GM18873 (cell line): ENCODE results near the gene AGFG2.
"Not testable (repeated sequence)": the region's sequence is repeated elsewhere in the genome, so short reads cannot be mapped to it uniquely, and the experiment has no call there.

ENCODE experiments used
- ATAC-seq: cut with Tn5 transposase; IDR thresholded peaks from one replicate; pipeline ENCODE4 v1.9.1; 2021; ENCODE audit warnings: mild to moderate bottlenecking, moderate library complexity, moderate number of reproducible peaks; ENCODE audit not compliant: unreplicated experiment, low FRiP score

The AGFG2 gene

DNA sequence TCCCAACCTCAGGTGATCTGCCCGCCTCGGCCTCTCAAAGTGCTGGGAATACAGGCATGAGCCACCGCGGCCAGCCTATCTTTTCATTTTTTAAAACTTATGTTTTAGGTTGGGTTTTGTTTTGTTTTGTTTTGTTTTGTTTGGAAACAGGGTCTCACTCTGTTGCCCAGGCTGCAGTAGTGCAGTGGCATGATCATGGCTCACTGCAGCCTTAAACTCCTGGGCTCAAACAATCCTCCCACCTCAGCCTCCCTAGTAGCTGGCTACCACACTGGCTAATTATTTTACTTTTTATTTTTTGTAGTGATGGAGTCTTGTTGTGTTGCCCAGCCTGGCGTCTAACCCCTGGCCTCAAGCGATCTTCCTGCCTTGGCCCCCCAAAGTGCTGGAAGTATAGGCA is 19.4 kb upstream of the AGFG2 start:
- no peak for ATAC-seq

DNA sequence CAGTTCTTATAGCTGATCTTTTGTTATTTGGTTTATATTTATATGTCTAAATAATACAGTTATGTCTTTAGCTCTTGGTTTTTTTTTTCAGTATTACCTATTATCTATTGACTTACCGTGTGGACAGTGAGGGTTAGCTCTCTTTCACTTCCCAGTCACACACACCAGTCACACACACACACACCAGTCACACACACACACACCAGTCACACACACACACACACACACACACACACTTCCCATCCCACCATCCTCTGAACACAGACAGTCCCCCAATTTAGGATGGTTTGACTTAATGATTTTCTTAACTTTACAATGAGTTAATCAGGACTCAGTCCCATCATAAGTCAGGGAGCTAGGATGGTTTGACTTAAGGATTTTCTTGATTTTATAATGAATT is 18.9 kb upstream of the AGFG2 start:
- ATAC-seq: no peak

GRCh38 chr7:100521076-100521475 is 17.9 kb upstream of the AGFG2 start:
- no peak for ATAC-seq

DNA sequence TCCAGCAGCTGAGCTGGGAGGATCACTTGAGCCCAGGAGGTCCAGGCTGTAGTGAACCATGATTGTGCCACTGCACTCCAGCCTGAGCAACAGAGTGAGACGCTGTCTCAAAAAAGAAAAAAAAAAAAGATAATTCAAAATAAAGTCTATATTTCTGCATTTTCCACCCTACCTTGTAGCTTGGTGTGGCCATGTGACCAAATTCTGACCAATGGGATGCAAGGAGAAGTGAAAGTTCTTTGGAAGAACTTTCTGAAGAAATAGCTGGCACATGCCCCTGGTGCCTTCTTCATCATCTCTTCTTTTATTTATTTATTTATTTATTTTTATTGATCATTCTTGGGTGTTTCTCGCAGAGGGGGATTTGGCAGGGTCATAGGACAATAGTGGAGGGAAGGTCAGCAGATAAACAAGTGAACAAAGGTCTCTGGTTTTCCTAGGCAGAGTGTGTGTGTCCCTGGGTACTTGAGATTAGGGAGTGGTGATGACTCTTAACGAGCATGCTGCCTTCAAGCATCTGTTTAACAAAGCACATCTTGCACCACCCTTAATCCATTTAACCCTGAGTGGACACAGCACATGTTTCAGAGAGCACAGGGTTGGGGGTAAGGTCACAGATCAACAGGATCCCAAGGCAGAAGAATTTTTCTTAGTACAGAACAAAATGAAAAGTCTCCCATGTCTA is 17.0 kb upstream of the AGFG2 start:
- ATAC-seq: not testable (repeated sequence)

DNA sequence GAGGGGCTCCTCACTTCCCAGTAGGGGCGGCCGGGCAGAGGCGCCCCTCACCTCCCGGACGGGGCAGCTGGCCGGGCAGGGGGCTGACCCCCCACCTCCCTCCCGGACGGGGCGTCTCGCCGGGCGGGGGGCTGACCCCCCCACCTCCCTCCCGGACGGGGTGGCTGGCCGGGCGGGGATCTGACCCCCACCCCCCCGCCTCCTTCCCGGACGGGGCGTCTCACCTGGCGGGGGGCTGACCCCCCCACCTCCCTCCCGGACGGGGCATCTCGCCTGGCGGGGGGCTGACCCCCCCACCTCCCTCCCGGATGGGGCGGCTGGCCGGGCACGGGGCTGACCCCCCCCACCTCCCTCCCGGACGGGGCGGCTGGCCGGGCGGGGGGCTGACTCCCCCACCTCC is 15.8 kb upstream of the AGFG2 start:
- ATAC-seq: not testable (repeated sequence)

- not testable (repeated sequence) for ATAC-seq
Observed at GRCh38 chr7:100528108-100528866, 10.7 kb upstream of the AGFG2 start.

DNA sequence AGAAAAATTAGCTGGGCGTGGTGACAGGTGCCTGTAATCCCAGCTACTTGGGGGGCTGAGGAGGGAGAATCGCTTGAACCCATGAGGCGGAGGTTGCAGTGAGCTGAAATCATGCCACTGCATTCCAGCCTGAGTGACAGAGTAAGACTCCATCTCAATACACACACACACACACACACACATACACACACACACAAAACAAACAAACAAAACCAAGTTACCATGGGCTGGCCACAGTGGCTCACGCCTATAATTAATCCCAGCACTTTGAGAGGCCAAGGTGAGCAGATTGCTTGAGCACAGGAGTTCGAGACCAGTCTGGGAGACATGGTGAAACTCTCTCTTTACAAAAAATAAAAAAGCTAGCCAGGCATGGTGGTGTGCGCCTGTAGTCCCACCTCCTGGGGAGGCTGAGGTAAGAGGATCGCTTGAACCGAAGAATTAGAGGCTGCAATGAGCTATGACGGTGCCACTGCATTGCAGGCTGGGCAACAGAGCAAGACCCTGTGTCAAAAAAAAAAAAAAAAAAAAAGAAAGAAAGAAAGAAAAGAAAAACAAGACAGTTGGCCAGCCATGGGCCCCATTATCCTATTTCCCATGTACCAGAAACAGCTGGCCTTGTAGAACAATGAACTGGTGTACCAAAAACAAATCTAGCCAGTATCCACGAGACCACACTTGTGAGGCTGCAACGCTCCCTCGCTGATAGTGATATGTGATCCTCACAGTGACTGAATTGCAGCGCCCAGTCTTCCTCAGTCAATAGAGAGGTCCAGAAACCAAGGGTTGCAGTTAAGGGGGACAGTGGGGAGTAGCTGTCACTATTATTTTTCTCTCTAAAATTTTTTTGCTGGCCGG is 6.6 kb upstream of the AGFG2 start:
- no peak for ATAC-seq

DNA sequence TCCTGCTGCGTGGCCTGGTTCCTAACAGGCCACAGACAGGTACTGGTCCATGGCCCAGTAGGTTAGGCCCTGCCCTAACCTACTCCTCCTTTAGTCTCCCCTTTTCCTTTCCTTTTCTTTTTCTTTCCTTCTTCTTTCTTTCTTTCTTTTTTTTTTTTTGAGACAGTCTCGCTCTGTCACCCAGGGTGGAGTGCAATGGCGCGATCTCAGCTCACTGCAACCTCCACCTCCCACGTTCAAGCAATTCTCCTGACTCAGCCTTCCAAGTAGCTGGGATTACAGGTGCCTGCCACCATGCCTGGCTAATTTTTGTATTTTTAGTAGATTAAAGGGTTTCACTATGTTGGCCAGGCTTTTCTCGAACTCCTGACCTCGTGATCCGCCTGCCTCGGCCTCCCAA is 3.0 kb upstream of the AGFG2 start:
- ATAC-seq: not testable (repeated sequence)

GRCh38 chr7:100536695-100537094 is 2.3 kb upstream of the AGFG2 start:
- ATAC-seq: not testable (repeated sequence)

DNA sequence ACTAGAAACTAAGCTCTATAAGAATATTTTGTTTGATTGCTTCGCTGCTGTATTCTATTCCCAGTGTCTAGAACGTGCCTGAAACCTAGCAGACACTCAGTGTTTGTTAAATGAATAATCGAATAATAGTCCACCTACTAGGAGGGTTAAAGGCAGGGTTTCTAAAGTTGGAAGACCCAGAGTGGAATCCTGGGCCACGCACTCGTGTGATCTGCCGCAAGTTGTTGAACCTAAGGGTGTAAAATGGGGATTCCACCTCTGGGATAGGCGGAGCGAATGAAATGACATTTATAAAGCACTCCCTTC is 702 bp upstream of the AGFG2 start:
- ATAC-seq: no peak

DNA sequence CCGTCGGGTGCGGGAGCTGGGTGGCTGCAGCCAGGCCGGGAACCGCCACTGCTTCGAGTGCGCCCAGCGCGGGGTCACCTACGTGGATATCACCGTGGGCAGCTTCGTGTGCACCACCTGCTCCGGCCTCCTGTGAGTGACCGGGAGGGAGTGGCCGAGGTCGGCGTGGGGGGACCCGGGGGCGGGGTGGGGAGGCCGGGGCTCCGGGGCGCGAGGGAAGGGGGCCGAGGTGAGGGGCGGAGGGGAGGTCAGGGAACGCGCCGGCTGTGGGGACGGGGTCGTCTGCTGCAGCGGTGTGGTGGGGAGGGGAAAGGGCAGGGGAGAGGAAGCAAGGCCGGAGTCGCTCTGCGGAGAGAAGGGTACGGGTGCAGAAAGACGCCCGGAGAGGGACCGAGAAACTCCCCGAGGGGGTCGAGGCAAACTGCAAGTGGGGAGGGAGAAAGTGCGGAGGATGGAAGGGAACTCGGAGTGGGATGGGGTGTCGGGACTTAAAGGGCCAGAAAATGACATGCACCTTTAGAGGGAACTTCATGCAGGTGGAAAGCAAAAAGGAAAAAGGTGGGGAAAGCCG is 518 bp downstream of the AGFG2 start:
- ATAC-seq: no peak

DNA sequence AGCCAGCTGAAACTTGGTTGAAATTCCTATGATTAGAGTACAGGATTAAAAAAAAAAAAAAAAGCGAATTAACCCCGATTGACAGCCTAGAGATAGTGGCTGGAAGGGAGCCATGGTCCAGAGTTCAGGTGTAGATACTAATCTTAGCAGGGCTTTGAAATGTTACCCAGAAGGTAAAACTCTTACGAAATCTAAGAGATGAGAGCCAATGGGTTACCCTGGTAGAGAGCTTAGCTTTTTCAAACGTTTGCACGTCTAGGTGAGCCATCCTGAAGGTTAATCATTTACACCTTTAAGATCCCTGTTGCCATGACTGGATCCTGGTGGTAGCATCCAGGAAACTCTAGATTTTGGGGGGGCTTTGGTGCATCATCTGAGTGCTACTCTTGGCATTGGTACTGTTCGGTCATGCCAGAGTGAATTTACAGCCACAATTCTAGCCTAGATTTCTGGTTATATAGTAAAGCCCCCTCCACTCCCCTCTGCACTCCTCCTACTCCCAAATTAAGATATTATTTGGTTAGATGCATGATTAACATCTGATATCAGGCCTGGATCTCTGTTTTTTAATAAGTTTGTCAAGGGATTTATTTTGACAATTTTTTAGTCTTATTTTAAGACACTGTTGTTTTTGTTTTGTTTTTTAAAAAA is 1.2 kb downstream of the AGFG2 start:
- ATAC-seq: no peak

GRCh38 chr7:100541309-100541708 is 2.3 kb downstream of the AGFG2 start:
- ATAC-seq: not testable (repeated sequence)

DNA sequence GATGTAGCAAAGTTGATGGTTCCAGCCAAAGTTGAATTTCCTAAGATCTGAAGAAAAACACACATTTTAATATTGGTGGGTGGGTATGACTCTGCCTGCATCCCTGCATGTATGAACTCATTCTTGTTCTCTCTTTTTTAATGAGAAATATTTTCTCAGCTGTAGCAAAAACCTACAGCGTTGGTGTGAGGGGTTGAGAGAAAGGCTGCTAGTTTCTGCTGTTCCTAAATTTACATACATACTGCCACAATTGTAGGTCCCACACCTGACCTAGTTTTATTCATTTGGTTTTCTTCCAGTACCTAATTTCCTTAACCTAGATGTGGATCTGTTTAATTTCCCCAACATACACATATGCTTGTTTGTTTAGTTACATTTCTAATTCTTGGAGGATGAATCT is 4.6 kb downstream of the AGFG2 start:
- no peak for ATAC-seq

- no peak for ATAC-seq
Observed at GRCh38 chr7:100544386-100544785, 5.4 kb downstream of the AGFG2 start.

DNA sequence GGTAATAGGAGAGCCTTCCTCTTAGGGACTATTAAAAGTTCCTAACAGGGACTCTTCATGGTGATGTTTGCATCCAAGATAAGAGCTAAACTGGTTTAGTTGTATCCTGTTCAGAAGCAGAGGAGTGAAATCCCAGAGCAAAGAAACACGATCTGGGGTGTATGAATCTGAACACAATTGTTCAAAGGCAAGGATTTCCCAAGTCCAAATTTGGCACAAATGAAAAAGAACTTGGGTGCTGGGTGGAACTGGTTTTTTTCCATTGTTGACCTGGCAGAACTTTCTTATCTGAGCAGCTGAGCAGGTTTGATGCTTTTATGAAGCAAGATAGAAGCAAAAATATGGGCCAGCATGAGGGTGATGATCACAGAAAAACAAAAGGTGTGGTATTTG is 6.0 kb downstream of the AGFG2 start:
- no peak for ATAC-seq

- ATAC-seq: peak; percentile 38
Observed at GRCh38 chr7:100545360-100546128, 6.5 kb downstream of the AGFG2 start.

DNA sequence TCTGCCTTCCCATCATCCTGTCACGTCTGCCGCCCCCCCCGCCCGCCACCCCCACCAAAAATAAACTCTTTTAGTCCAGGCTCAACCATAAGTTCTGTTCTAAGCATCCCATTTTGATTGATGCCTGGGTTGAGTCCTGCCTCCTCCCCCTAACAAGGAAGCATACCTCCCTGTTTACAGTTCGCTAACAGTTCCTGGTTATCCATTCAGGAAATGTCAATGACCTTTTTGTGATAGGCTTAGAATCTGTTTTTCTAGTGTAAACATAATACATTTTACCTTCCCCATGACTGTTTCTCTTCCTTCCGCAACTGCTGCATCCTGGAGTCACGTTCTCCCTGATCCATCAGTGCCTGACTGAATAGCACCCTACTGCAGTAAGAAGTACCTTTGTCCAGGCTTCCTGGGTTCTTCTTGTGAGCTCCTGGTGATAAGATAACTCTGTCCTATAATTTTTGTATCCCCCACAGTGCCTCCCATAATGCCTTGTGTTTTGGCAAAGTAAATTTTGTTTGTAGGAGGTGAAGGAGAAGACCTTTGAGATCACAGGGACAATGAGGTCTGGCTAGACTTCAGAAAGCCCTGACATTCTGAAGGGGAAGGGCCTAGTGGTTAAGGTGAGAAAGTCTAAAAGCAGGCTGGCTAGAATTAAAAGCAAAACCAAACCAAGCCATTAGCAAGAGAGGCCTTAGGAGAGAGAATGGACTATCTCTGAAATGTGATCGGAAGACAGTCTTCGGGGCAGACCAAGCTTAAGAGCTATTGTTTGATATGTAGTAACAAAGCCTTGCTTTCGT is 7.3 kb downstream of the AGFG2 start:
- no peak for ATAC-seq
